ENCODE measurements around the gene SERPINB11.

DNA sequence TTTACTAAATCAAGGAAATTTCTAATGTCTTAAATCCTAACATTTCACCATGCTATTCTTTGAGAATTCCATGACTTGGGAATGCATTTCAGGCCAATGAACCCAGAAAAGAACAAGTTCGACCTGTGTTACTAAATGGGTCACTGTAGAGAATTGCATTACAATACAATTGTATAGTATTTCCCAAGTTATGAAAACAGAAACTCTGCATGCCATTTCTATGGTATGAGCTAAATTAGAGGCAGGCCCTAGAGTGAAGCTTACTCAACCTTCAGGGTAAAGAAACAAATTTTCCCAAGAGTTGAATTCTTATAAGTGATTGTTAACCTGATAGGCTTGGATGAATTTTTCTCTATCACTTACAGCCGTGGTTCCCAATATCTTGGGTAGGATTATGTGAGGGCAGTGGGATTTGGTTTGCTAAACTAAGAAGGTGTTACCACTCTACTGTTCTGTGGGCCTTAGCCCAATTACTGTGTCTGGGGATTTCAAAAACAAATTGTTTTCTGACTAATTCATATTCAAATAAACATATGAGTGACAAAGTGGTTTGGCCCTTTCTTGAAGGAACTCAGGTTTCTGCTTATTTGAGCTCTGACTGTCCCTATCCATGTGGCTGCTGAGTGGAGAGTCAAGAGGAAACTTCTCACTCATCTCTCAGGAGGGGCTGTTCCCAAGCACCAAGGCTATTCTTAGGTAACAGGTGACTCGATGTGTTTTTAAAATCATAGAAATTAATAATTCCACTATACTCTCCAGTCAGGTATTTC lies 61.3 kb downstream of the SERPINB11 start:
- TF ChIP-seq POLR2AphosphoS5 (IDR thresholded peaks at IDR 0.05; ENCODE audit: borderline replicate concordance, low read depth, low read length) (no peak), EZH2 (IDR thresholded peaks at IDR 0.05) (no peak), FOXP2 (optimal IDR thresholded peaks at IDR 0.05; ENCODE audit: control extremely low read depth, extremely low read length, insufficient read depth) (no peak)

Data from SK-N-MC (cell line).